Right atrium auricular region (tissue), 2 donors: ENCODE data around the gene ACAP3. TPM values are rescaled to one million over a fixed set of nuclear protein-coding genes. Genes with fewer than 3 reads are reported as not detected.

ENCODE experiments used
- DNase-seq: peaks from one replicate; pipeline ENCODE4 v3.0.0-alpha.2; 2019; ENCODE audit warnings: low spot score
- H3K27ac ChIP-seq, 2 donors: fragments of 200-600 bp; sonication (generic); 1 replicate in 1 of 2; 2 replicates in 1 of 2; pipeline ENCODE4 v1.5.1; 2016 to 2019
- H3K27me3 ChIP-seq, 2 donors: fragments of 200-600 bp; sonication (generic); one replicate each; pipeline versions ENCODE4 v1.5.1 to v1.6.0; 2017 to 2019
- H3K36me3 ChIP-seq: fragments of 200-600 bp; sonication (generic); one replicate; pipeline ENCODE4 v1.5.1; 2016
- H3K4me1 ChIP-seq, 2 donors: fragments of 200-600 bp; sonication (generic); one replicate each; pipeline versions ENCODE4 v1.5.1 to v1.6.0; 2017 to 2019
- H3K4me3 ChIP-seq, 2 donors: fragments of 200-600 bp; sonication (generic); 1 replicate in 1 of 2; 2 replicates in 1 of 2; pipeline ENCODE4 v1.5.1; 2017 to 2019; ENCODE audit warnings: mild to moderate bottlenecking in 1 of 2, moderate library complexity in 1 of 2
- H3K9me3 ChIP-seq, 2 donors: fragments of 200-600 bp; sonication (generic); one replicate each; pipeline ENCODE4 v1.5.1; 2019
- total RNA-seq, 2 donors: library from RNA; depleted of rRNA; stranded (reverse); fragments of >200 nt; gene quantifications; one replicate each; pipeline ENCODE4 v1.1.0, GENCODE V29; 2016
- TF ChIP-seq, protein P1 (sequence below), 2 donors: fragments of 200-600 bp; sonication (generic); IDR thresholded peaks; one replicate each; pipeline ENCODE4 v1.5.1; 2019; ENCODE audit warnings: antibody characterized with exemption in 2 of 2

ACAP3 gene
- total RNA-seq, 2 donors from 2014 or later = 19.5 to 20.4 TPM

DNA sequence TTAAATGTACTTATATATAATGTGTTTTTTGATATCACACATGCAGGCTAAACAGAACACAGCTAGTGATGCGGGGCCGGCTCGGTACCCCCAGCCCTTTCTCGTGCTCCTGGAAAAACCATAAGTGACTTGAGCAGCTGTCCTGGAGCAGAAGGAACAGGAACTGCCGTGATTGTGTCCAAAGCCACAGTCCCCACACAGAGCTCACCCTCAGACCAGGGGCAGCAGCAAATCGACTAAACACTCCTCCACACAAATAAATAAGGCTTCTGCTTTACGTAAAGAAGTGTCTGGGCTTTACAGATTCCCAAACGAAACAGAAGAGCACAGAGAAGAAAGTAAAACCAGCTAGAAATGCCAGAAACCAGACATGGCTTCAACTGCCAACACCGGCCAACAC, 43.7 kb downstream of the ACAP3 start:
- peaks cover 75% of the 10 kb centered on the region for H3K36me3 ChIP-seq

DNA sequence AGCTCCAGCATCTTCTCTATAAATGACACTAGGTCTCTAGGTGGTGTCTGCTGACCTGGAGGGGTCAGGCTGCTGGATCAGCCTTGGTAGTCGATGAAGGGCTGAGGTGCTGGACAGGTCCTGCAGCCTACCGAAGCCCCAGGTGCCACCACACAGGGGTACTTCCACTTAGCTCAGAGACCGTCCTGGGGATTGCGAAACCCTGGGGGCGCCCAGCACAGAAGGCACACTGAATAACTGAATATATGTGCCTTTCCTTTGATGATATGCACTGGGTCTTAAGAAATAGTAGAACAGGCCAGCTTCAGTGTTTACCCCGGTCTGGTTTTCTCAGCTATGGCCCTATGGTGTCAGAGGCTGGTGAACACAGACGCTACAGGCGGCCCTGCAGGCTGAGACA, 45.0 kb downstream of the ACAP3 start:
- Histone ChIP-seq H3K9me3 (no peaks in the 10 kb centered on the region), H3K4me3 (no peak overlapping the region), H3K4me1 (peaks cover 0 to 30% of the 10 kb centered on the region in 2 donors), H3K36me3 (peaks cover 72% of the 10 kb centered on the region), H3K27me3 (no peaks in the 10 kb centered on the region), H3K27ac (no peak overlapping the region)
- no peak for DNase-seq
- TF ChIP-seq, protein P1, sequence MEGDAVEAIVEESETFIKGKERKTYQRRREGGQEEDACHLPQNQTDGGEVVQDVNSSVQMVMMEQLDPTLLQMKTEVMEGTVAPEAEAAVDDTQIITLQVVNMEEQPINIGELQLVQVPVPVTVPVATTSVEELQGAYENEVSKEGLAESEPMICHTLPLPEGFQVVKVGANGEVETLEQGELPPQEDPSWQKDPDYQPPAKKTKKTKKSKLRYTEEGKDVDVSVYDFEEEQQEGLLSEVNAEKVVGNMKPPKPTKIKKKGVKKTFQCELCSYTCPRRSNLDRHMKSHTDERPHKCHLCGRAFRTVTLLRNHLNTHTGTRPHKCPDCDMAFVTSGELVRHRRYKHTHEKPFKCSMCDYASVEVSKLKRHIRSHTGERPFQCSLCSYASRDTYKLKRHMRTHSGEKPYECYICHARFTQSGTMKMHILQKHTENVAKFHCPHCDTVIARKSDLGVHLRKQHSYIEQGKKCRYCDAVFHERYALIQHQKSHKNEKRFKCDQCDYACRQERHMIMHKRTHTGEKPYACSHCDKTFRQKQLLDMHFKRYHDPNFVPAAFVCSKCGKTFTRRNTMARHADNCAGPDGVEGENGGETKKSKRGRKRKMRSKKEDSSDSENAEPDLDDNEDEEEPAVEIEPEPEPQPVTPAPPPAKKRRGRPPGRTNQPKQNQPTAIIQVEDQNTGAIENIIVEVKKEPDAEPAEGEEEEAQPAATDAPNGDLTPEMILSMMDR (IDR thresholded peaks at IDR 0.05) = no peak

More for the DNA sequence above, 43.7 kb downstream of the ACAP3 start:
- Histone ChIP-seq H3K9me3 (no peaks in the 10 kb centered on the region), H3K27ac (no peak overlapping the region), H3K4me1 (peaks cover 0 to 22% of the 10 kb centered on the region in 2 donors), H3K4me3 (no peak overlapping the region), H3K27me3 (no peaks in the 10 kb centered on the region)
- DNase-seq = no peak
- TF ChIP-seq, protein P1 (IDR thresholded peaks at IDR 0.05) = no peak

DNA sequence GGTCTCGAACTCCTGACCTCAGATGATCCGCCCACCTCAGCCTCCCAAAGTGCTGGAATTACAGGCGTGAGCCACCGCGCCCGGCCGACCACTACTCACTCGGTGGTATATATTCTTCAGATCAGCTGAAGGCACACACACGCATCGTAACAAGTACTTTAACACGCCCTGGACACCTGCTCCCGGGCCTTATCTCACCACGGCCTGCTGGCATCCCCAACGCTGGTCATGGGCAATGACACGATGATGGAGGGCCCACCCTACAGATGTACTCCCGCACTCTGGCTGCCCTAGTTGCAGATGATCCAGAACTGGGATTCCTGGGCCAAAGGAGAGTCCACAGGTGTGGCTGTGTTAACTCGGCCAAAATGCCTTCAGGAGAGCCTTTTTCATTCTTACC, 45.7 kb downstream of the ACAP3 start:
- Histone ChIP-seq H3K27me3 (no peaks in the 10 kb centered on the region), H3K4me1 (peaks cover 0 to 30% of the 10 kb centered on the region in 2 donors), H3K9me3 (no peaks in the 10 kb centered on the region), H3K4me3 (no peak overlapping the region), H3K36me3 (peaks cover 65% of the 10 kb centered on the region), H3K27ac (no peak overlapping the region)
- TF ChIP-seq, protein P1 (IDR thresholded peaks at IDR 0.05) = no peak
- no peak for DNase-seq

DNA sequence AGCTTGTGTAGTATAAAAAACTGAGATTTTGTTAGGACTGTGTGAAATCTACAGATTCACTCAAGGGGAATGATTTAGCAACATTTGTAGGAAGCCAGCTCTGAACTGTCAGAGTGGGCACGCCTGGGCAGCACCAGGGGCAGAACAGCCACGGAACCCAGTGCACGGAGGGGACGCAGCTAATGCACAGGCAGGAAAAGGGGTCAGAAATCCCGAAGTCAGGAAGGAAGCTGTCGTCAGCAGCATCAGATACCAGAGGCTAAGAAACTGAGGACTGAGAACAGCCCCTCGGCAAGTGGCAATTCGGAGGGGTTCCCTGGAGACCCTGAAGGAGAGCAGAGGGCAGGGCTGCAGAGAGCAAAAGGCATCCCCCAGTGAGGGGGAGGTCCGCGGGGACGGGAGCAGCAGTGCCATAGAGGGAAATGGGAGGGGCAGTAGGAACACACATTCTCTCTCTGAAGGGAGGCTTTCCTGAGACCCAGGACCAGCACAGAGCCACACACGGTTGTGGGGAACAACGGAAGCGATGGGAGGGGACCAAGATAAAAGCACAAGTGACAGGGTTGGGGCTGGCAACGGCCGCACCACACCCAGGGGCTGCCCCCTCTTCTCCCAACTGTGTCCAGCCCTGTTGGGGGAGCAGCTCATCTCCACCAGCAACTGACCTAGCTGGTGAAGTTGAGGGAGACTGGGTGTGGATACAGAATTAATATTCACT, 46.7 kb downstream of the ACAP3 start:
- Histone ChIP-seq H3K27me3 (no peaks in the 10 kb centered on the region), H3K36me3 (peaks cover 72% of the 10 kb centered on the region), H3K4me1 (peaks cover 0 to 30% of the 10 kb centered on the region in 2 donors), H3K27ac (peak overlapping the region in 1 of 2 donors; percentile 28), H3K9me3 (no peaks in the 10 kb centered on the region), H3K4me3 (no peak overlapping the region)
- TF ChIP-seq, protein P1 (IDR thresholded peaks at IDR 0.05) = no peak
- DNase-seq = no peak

DNA sequence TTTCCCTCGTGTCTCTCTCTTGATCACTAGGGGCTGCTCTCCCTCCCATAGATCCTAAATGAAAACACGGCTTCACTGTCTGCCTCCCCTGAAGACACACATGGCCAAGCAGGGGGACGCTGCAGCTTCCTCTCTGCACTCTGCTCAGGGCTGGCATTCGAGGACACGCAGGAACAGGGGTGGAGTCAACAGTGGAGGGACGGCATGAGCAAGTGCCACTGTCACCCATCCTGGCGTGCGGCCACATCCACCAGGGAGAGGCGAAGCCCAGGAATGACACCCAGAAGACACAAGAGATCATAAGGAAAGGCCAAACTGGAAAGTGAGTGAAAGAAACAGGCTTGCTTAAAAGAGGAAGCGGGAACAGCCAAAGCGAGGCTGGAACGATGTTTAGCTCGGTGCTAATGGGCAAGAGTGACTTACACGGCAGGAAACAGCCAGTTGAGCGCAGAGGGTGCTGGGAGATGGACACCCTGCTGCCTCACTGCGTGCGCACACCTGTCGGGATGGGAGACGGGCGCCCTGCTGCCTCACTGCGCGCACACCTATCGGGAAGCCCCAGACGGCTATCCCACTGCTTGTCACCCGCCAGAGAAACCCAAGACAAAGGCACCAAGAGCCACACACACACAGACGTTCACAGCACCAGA, 47.7 kb downstream of the ACAP3 start:
- H3K36me3 ChIP-seq = peaks cover 73% of the 10 kb centered on the region
- H3K4me1 ChIP-seq = peaks cover 0 to 30% of the 10 kb centered on the region in 2 donors
- H3K4me3 ChIP-seq = no peak overlapping the region
- no peak for DNase-seq
- TF ChIP-seq, protein P1 (IDR thresholded peaks at IDR 0.05) = no peak
- H3K27ac ChIP-seq = peak overlapping the region; percentile 28 to 29
- H3K9me3 ChIP-seq = no peaks in the 10 kb centered on the region
- no peaks in the 10 kb centered on the region for H3K27me3 ChIP-seq
